ENCODE data around the gene VDAC2.
"Not testable (repeated sequence)": the region's sequence is repeated elsewhere in the genome, so short reads cannot be mapped to it uniquely, and the experiment has no call there.

The VDAC2 gene

DNA sequence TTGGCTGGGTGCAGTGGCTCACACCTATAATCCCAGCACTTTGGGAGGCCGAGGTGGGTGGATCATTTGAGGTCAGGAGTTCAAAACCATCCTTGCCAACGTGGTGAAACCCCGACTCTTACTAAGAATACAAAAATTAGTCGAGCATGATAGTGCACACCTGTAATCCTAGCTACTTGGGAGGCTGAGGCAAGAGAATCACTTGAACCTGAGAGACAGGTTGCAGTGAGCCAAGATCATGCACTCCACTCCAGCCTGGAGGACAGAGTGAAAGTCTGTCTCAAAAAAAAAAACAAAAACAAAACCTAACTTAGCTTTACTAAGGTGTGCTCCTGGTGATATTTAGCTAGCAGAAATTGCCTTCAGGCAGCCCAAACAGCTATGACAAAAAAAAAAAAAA, 24.3 kb upstream of the VDAC2 start:
- H3K4me1 ChIP-seq: no peaks in the 10 kb centered on the region
- H3K27me3 ChIP-seq: no peaks in the 10 kb centered on the region
- TF ChIP-seq, protein P1, sequence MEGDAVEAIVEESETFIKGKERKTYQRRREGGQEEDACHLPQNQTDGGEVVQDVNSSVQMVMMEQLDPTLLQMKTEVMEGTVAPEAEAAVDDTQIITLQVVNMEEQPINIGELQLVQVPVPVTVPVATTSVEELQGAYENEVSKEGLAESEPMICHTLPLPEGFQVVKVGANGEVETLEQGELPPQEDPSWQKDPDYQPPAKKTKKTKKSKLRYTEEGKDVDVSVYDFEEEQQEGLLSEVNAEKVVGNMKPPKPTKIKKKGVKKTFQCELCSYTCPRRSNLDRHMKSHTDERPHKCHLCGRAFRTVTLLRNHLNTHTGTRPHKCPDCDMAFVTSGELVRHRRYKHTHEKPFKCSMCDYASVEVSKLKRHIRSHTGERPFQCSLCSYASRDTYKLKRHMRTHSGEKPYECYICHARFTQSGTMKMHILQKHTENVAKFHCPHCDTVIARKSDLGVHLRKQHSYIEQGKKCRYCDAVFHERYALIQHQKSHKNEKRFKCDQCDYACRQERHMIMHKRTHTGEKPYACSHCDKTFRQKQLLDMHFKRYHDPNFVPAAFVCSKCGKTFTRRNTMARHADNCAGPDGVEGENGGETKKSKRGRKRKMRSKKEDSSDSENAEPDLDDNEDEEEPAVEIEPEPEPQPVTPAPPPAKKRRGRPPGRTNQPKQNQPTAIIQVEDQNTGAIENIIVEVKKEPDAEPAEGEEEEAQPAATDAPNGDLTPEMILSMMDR (IDR thresholded peaks at IDR 0.05; ENCODE audit: low read depth, low read length): no peak
- no peak for DNase-seq
- no peak overlapping the region for H3K4me3 ChIP-seq (ENCODE audit: low read depth, low read length)
- H3K36me3 ChIP-seq: no peaks in the 10 kb centered on the region
- no peaks in the 10 kb centered on the region for H3K9me3 ChIP-seq

DNA sequence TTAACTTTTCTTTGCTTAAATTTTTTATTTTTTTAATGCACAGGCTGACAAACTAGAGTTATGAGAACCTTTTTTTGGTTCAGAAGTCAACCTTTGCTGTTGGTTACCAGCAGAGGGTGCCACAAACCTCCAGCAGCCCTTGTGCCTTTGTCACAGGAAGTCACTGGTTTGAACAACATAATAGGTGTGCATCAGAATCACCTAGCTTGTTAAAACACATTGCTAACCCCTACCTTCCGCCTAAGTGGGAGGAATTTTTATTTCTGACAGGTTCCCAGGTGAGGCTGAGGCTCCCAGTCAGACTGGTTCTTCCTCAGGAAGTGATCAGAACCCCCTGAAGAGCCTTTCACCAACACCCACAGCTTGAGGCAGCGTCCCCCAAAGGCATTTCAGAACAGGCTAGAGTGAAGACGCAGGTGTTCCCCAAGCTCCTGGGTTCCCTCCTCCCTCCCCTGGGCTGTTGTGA, 22.6 kb upstream of the VDAC2 start:
- Histone ChIP-seq H3K4me1 (no peaks in the 10 kb centered on the region), H3K36me3 (no peaks in the 10 kb centered on the region), H3K9me3 (no peaks in the 10 kb centered on the region), H3K4me3 (ENCODE audit: low read depth, low read length) (no peak overlapping the region), H3K27me3 (no peaks in the 10 kb centered on the region)
- DNase-seq: peak; percentile 49
- TF ChIP-seq, protein P1 (IDR thresholded peaks at IDR 0.05; ENCODE audit: low read depth, low read length): peak; percentile 82

DNA sequence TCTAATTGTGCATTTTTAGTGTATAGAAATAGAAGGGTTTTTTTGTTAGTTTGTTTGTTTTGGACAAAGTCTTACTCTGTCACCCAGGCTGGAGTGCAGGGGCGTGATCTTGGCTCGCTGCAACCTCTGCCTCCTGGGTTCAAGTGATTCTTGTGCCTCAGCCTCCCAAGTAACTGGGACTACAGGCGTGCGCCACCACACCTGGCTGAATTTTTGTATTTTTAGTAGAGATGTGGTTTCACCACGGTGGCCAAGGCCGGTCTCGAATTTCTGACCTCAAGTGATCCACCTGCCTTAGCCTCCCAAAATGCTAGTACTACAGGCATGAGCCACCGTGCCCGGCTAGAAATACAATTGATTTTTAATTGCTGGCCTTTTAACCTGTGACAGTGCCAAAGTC, 22.1 kb upstream of the VDAC2 start:
- H3K36me3 ChIP-seq; H3K4me3 ChIP-seq (ENCODE audit: low read depth, low read length); H3K9me3 ChIP-seq; DNase-seq; H3K27me3 ChIP-seq; H3K4me1 ChIP-seq: not testable (repeated sequence)

DNA sequence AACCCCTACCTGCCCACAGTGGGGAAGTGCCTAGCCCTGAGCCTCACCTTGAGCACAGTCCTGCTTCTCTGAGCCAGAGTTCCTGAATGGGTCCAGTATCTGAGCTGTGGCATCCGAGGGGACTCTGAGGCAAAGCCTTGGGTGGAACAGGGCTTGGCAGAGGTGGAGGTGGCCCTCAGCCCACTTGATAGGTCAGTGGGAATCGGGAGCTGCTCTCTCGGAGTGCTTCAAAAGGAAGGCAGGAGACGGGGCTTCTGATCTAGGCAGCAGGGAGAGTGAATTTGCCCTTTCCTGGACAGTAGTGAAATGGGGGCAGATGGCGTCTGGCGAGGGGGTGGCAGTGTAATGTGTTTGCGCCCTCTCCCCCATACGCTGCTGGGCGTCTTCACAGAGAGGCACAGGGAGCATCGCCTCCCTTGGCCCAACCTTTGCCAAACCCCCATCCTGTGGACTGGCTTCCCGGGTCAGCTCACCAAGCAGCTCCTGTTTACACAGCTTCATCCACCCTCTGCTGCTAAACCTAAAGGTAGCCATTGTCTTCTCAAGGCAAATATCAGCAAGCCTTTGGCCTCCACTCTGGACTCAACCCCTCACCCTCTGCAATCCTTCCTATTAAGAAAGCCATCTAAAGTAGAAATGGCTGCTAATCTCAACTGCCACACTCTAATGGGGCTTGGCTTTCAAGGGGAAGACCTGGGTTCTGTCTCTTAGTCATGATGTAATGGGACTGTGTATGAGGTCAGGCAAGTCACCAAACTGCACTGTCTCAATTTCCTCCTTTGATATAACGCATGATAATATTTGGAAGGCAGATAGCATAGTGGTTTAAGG, 21.1 kb upstream of the VDAC2 start:
- Histone ChIP-seq H3K4me1 (no peaks in the 10 kb centered on the region), H3K4me3 (ENCODE audit: low read depth, low read length) (no peak overlapping the region), H3K36me3 (no peaks in the 10 kb centered on the region), H3K9me3 (no peaks in the 10 kb centered on the region), H3K27me3 (no peaks in the 10 kb centered on the region)
- DNase-seq: no peak
- TF ChIP-seq, protein P1 (IDR thresholded peaks at IDR 0.05; ENCODE audit: low read depth, low read length): no peak

DNA sequence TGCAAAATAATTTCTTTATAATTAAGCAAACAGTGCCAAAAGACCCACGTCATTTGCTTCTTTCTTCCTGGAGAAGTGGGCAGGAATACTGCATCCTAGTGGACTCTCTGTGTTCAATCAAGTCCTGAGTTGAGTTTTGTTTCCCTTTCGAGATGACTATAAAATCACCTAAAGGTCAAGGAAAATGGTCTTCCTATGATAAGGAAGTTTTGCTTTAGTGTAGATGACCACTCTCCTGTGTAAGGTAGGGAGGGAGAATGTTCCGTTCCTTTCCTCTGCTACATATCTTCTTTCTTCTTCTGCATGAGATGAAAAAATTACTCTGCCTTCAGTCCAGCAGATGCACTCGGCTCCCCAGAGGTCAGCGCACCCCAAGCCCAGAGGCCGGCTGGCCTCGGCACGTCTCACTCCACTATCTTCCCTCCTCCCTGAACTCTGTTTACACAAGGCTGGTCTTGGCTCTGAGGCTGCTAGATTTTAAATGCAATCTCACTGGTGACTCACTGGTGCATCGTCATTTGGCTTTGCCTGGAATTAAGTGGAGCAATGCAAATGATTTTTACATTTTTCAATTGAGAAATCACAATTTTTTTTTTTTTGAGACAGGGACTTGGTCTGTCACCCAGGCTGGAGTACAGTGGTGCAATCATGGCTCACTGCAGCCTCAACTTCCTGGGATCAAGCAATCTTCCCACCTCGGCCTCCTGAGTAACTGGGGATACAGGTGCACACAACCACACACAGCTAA, 18.6 kb upstream of the VDAC2 start:
- Histone ChIP-seq H3K27me3 (no peaks in the 10 kb centered on the region), H3K4me3 (ENCODE audit: low read depth, low read length) (no peak overlapping the region), H3K36me3 (no peaks in the 10 kb centered on the region), H3K4me1 (no peaks in the 10 kb centered on the region), H3K9me3 (no peaks in the 10 kb centered on the region)
- TF ChIP-seq, protein P1 (IDR thresholded peaks at IDR 0.05; ENCODE audit: low read depth, low read length): no peak
- no peak for DNase-seq

DNA sequence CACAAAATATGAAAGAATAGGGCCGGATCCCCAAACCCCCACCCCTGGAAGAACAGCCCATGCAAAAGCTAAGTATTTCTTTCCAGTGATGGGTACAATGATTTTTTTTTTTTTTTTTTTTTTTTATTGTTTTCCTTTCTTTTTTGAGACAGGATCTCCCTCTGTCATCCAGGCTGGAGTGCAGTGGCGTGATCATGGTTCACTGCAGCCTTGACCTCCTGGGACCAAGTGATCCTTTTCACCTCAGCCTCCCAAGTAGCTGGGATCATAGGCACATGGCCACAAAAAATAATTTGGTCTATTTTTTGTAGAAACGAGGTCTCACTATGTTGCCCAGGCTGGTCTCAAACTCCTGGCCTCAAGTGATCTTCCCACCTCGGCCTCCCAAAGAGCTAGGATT, 16.0 kb upstream of the VDAC2 start:
- not testable (repeated sequence) for H3K9me3 ChIP-seq; H3K4me3 ChIP-seq (ENCODE audit: low read depth, low read length); H3K4me1 ChIP-seq; H3K27me3 ChIP-seq; H3K36me3 ChIP-seq; DNase-seq

Data from BE2C (cell line).